Smooth muscle cell (in vitro differentiated cells): Measurements from ENCODE around the gene ABCC9. TPM values are rescaled to one million over a fixed set of nuclear protein-coding genes. Genes with fewer than 3 reads are reported as not detected.

Experiments used
- DNase-seq: peaks from one replicate; lab custom pipeline; 2025; ENCODE audit not compliant: unreplicated experiment; lab: John Stamatoyannopoulos, UW
- H2AFZ ChIP-seq: fragments of 200-600 bp; sonication (generic); 2 replicates; pipeline ENCODE4 v1.6.0; 2016; ENCODE audit warnings: antibody characterized with exemption, low read depth, mild to moderate bottlenecking
- H3F3A ChIP-seq: fragments of 200-600 bp; sonication (generic); 2 replicates; pipeline ENCODE4 v1.6.0; 2017; ENCODE audit warnings: antibody characterized with exemption, low read depth
- H3K27ac ChIP-seq: fragments of 200-600 bp; sonication (generic); 2 replicates; pipeline ENCODE4 v1.5.1; 2016; ENCODE audit warnings: low read depth, mild to moderate bottlenecking
- H3K27me3 ChIP-seq: fragments of 200-600 bp; sonication (generic); 2 replicates; pipeline ENCODE4 v1.6.1; 2016; ENCODE audit warnings: low read depth, mild to moderate bottlenecking
- H3K36me3 ChIP-seq: fragments of 200-600 bp; sonication (generic); 2 replicates; pipeline ENCODE4 v1.5.1; 2016; ENCODE audit warnings: low read depth
- H3K4me1 ChIP-seq: fragments of 200-600 bp; sonication (generic); 2 replicates; pipeline ENCODE4 v1.5.1; 2016; ENCODE audit warnings: low read depth
- H3K4me2 ChIP-seq: fragments of 200-600 bp; sonication (generic); 2 replicates; pipeline ENCODE4 v1.6.0; 2016; ENCODE audit warnings: mild to moderate bottlenecking
- H3K4me3 ChIP-seq: fragments of 200-600 bp; sonication (generic); 2 replicates; pipeline ENCODE4 v1.5.1; 2016; ENCODE audit warnings: mild to moderate bottlenecking
- H3K79me2 ChIP-seq: fragments of 200-600 bp; sonication (generic); 2 replicates; pipeline ENCODE4 v1.6.0; 2016; ENCODE audit warnings: low read depth, mild to moderate bottlenecking
- H3K9ac ChIP-seq: fragments of 200-600 bp; sonication (generic); 2 replicates; pipeline ENCODE4 v1.6.0; 2016; ENCODE audit warnings: low read depth
- H3K9me3 ChIP-seq: fragments of 200-600 bp; sonication (generic); replicated peaks from 2 replicates; pipeline ENCODE4 v1.5.1; 2016; ENCODE audit warnings: low read depth
- H4K20me1 ChIP-seq: fragments of 200-600 bp; sonication (generic); 2 replicates; pipeline ENCODE4 v1.6.0; 2016; ENCODE audit warnings: low read depth
- CTCF ChIP-seq: fragments of 200-600 bp; sonication (generic); IDR thresholded peaks from 2 replicates; pipeline ENCODE4 v1.5.1; 2017; ENCODE audit warnings: borderline replicate concordance, mild to moderate bottlenecking, antibody characterized with exemption; ENCODE audit not compliant: insufficient read depth, poor library complexity, severe bottlenecking
- WGBS: methylation state at CpG from one replicate; pipeline ENCODE4 v1.1.7; 2016; ENCODE audit warnings: low lambda C conversion rate; 5-methylcytosine and 5-hydroxymethylcytosine counted together
- polyA plus RNA-seq: library from polyadenylated mRNA; unstranded; fragments of >200 nt; fragmentation: Nextera tagmentation; extraction: Ambion mirVana; gene quantifications from 2 replicates; pipeline ENCODE4 v1.2.1, GENCODE V29; 2016
- total RNA-seq: library from RNA; depleted of rRNA; stranded (reverse); fragments of >200 nt; gene quantifications from 2 replicates; pipeline ENCODE4 v1.2.3, GENCODE V29; 2014

Gene ABCC9
- total and polyA plus RNA-seq, 2 experiments from 2014 or later, result 0.22 TPM; not detected in 1

- WGBS, result 68% methylated on average over 1 of the region's 1 CpG
These were observed 19.8 kb downstream of the ABCC9 start for GRCh38 chr12:21921436-21921835.

DNA sequence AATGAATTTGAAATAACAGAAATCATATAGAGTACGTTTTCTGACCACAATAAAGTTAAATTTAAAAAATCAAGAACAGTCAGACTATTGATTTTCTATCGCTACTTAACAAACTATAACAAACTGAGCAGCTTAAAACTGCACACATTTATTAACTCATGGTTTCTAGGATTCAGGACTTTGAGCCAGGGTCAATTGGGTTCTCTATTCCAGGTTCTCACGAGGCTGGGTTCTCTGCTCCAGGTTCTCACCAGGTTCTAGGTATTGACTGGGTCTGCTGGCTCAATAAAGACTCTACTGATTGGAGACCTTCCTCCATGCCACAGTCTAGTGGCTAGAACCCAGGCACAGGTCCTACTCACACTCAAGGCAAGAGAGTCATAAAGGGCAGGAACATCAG, 22.8 kb downstream of the ABCC9 start:
- H3K27ac ChIP-seq, result no peak overlapping the region
- H3K4me1 ChIP-seq, result no peaks in the 10 kb centered on the region
- no peak overlapping the region for H3K9ac ChIP-seq
- no peak overlapping the region for H2AFZ ChIP-seq
- DNase-seq, result no peak
- H3F3A ChIP-seq, result no peaks in the 10 kb centered on the region
- no peaks in the 10 kb centered on the region for H3K36me3 ChIP-seq
- H3K27me3 ChIP-seq, result no peaks in the 10 kb centered on the region
- H3K9me3 ChIP-seq, result no peaks in the 10 kb centered on the region
- TF ChIP-seq CTCF, result no peak
- no peaks in the 10 kb centered on the region for H3K79me2 ChIP-seq
- H3K4me3 ChIP-seq, result no peak overlapping the region
- 64% methylated on average over 3 of the region's 3 CpGs for WGBS
- H4K20me1 ChIP-seq, result no peaks in the 10 kb centered on the region
- no peak overlapping the region for H3K4me2 ChIP-seq

More at GRCh38 chr12:21921436-21921835, 19.8 kb downstream of the ABCC9 start:
- no peaks in the 10 kb centered on the region for H4K20me1 ChIP-seq
- H3K4me2 ChIP-seq, result no peak overlapping the region
- H3K27me3 ChIP-seq, result no peaks in the 10 kb centered on the region
- no peak for DNase-seq
- no peak overlapping the region for H2AFZ ChIP-seq
- H3K4me3 ChIP-seq, result no peak overlapping the region
- H3K79me2 ChIP-seq, result no peaks in the 10 kb centered on the region
- H3K9me3 ChIP-seq, result no peaks in the 10 kb centered on the region
- TF ChIP-seq CTCF, result no peak
- H3F3A ChIP-seq, result no peaks in the 10 kb centered on the region
- no peak overlapping the region for H3K9ac ChIP-seq
- H3K27ac ChIP-seq, result no peak overlapping the region
- no peaks in the 10 kb centered on the region for H3K36me3 ChIP-seq
- no peaks in the 10 kb centered on the region for H3K4me1 ChIP-seq

GRCh38 chr12:21913823-21914222, 27.4 kb downstream of the ABCC9 start:
- Histone ChIP-seq H3K79me2 (no peaks in the 10 kb centered on the region), H3K9me3 (no peaks in the 10 kb centered on the region), H3K27ac (no peak overlapping the region), H3F3A (no peaks in the 10 kb centered on the region), H3K4me3 (no peak overlapping the region), H3K36me3 (no peaks in the 10 kb centered on the region), H4K20me1 (no peaks in the 10 kb centered on the region), H3K4me1 (no peaks in the 10 kb centered on the region), H3K27me3 (no peaks in the 10 kb centered on the region), H2AFZ (no peak overlapping the region), H3K4me2 (no peak overlapping the region), H3K9ac (no peak overlapping the region)
- TF ChIP-seq CTCF, result no peak
- WGBS, result 55% methylated on average over 1 of the region's 1 CpG
- DNase-seq, result no peak

DNA sequence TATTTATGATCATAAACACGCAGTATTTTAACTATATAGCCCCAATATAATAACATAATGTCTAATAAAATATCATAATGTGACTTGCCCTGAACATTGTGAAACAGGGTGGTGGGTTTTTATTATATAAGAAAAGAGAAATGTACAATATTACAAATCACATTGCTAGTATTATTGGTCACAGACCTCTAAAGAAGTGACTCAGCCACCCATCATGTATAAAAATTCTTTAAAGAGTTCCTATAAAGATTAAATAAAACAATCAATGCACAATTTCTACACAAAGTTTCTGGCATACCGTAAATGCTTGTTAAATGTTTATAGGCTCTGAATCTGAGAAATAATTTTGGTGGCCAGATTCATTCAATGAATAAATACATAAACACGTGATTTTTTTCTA, 28.9 kb downstream of the ABCC9 start:
- no peak overlapping the region for H3K4me3 ChIP-seq
- no peaks in the 10 kb centered on the region for H4K20me1 ChIP-seq
- no peak overlapping the region for H3K27ac ChIP-seq
- no peak overlapping the region for H3K4me2 ChIP-seq
- no peak overlapping the region for H3K9ac ChIP-seq
- no peaks in the 10 kb centered on the region for H3K9me3 ChIP-seq
- TF ChIP-seq CTCF, result no peak
- DNase-seq, result no peak
- no peaks in the 10 kb centered on the region for H3K36me3 ChIP-seq
- no peaks in the 10 kb centered on the region for H3K79me2 ChIP-seq
- H3F3A ChIP-seq, result no peaks in the 10 kb centered on the region
- H2AFZ ChIP-seq, result no peak overlapping the region
- no peaks in the 10 kb centered on the region for H3K27me3 ChIP-seq
- 78% methylated on average over 3 of the region's 3 CpGs for WGBS
- H3K4me1 ChIP-seq, result no peaks in the 10 kb centered on the region
